H9 (cell line): ENCODE measurements around the gene COG6. TPM values are rescaled to one million over a fixed set of nuclear protein-coding genes. Genes with fewer than 3 reads are reported as not detected.

Experiments
- DNase-seq: peaks from one replicate; pipeline ENCODE4 v3.0.0-alpha.2; 2017
- H2AFZ ChIP-seq: one replicate; pipeline ENCODE4 v1.6.1; 2013; ENCODE audit warnings: mild to moderate bottlenecking, low read length, control low read depth, moderate library complexity
- H2AK5ac ChIP-seq: 2 replicates; pipeline ENCODE4 v1.6.1; 2013; ENCODE audit warnings: low read length, control low read depth, mixed read lengths; ENCODE audit not compliant: insufficient read length
- H2BK120ac ChIP-seq: one replicate; pipeline ENCODE4 v1.6.1; 2013; ENCODE audit warnings: low read depth, mild to moderate bottlenecking, low read length, control low read depth, inconsistent platforms; ENCODE audit not compliant: poor library complexity, severe bottlenecking
- H2BK12ac ChIP-seq: 2 replicates; pipeline ENCODE4 v1.6.1; 2013; ENCODE audit warnings: low read length, control low read depth, mixed read lengths, low read depth; ENCODE audit not compliant: insufficient read length
- H2BK15ac ChIP-seq: 2 replicates; pipeline ENCODE4 v1.6.1; 2013; ENCODE audit warnings: low read depth, low read length, control low read depth
- H2BK20ac ChIP-seq: one replicate; pipeline ENCODE4 v1.6.1; 2013; ENCODE audit warnings: low read depth, mild to moderate bottlenecking, low read length, control low read depth, inconsistent platforms; ENCODE audit not compliant: poor library complexity, severe bottlenecking
- H2BK5ac ChIP-seq: 2 replicates; pipeline ENCODE4 v1.6.1; 2013; ENCODE audit warnings: low read length, control low read depth, mixed read lengths; ENCODE audit not compliant: insufficient read length
- H3K14ac ChIP-seq: 2 replicates; pipeline ENCODE4 v1.6.1; 2013; ENCODE audit warnings: low read length, control low read depth; ENCODE audit not compliant: insufficient read depth
- H3K18ac ChIP-seq: 2 replicates; pipeline ENCODE4 v1.6.1; 2013; ENCODE audit warnings: low read depth, mild to moderate bottlenecking, mixed read lengths, low read length, control low read depth; ENCODE audit not compliant: insufficient read length
- H3K23ac ChIP-seq: 2 replicates; pipeline ENCODE4 v1.6.1; 2013; ENCODE audit warnings: low read length, control low read depth, mixed read lengths, low read depth; ENCODE audit not compliant: insufficient read length
- H3K23me2 ChIP-seq: 2 replicates; pipeline ENCODE4 v1.6.1; 2013; ENCODE audit warnings: low read depth, mild to moderate bottlenecking, mixed read lengths, low read length, control low read depth; ENCODE audit not compliant: insufficient read length, poor library complexity, severe bottlenecking
- H3K27ac ChIP-seq: 2 replicates; pipeline ENCODE4 v1.5.1; 2013; ENCODE audit warnings: low read length, control low read depth, mixed read lengths, low read depth; ENCODE audit not compliant: insufficient read length
- H3K27me3 ChIP-seq: 2 replicates; pipeline ENCODE4 v1.6.1; 2013; ENCODE audit warnings: low read length, control low read depth, inconsistent platforms; ENCODE audit not compliant: insufficient read depth
- H3K4ac ChIP-seq: 2 replicates; pipeline ENCODE4 v1.6.1; 2013; ENCODE audit warnings: low read depth, mild to moderate bottlenecking, control low read depth, inconsistent platforms, low read length, moderate library complexity
- H3K4me1 ChIP-seq: 2 replicates; pipeline ENCODE4 v1.6.1; 2013; ENCODE audit warnings: low read length, control low read depth, inconsistent platforms; ENCODE audit not compliant: insufficient read depth
- H3K4me2 ChIP-seq: 2 replicates; pipeline ENCODE4 v1.6.1; 2013; ENCODE audit warnings: low read length, control low read depth, mixed read lengths; ENCODE audit not compliant: insufficient read length, insufficient read depth
- H3K56ac ChIP-seq: 2 replicates; pipeline ENCODE4 v1.6.1; 2013; ENCODE audit warnings: low read depth, mild to moderate bottlenecking, mixed read lengths, low read length, control low read depth; ENCODE audit not compliant: insufficient read length
- H3K79me1 ChIP-seq: 2 replicates; pipeline ENCODE4 v1.6.1; 2013; ENCODE audit warnings: low read depth, mild to moderate bottlenecking, moderate library complexity, low read length, control low read depth, inconsistent platforms; ENCODE audit not compliant: insufficient read depth, poor library complexity, severe bottlenecking
- H3K79me2 ChIP-seq: 2 replicates; pipeline ENCODE4 v1.6.1; 2013; ENCODE audit warnings: low read length, control low read depth, inconsistent platforms; ENCODE audit not compliant: insufficient read depth
- H3K9ac ChIP-seq: 2 replicates; pipeline ENCODE4 v1.6.1; 2013; ENCODE audit warnings: low read length, control low read depth, mixed read lengths; ENCODE audit not compliant: insufficient read length; ENCODE audit errors: extremely low read depth
- H3K9me3 ChIP-seq: one replicate; pipeline ENCODE4 v1.6.1; 2013; ENCODE audit warnings: low read depth, low read length, inconsistent platforms; ENCODE audit not compliant: control insufficient read depth
- H3T11ph ChIP-seq: one replicate; pipeline ENCODE4 v1.6.1; 2013; ENCODE audit warnings: mild to moderate bottlenecking, low read length, control low read depth, inconsistent platforms
- H4K20me1 ChIP-seq: one replicate; pipeline ENCODE4 v1.6.1; 2013; ENCODE audit not compliant: control insufficient read depth, insufficient read length, insufficient read depth
- H4K5ac ChIP-seq: 2 replicates; pipeline ENCODE4 v1.6.1; 2013; ENCODE audit warnings: low read depth, mild to moderate bottlenecking, mixed read lengths, low read length, control low read depth; ENCODE audit not compliant: insufficient read length
- H4K8ac ChIP-seq: replicated peaks from 2 replicates; pipeline ENCODE4 v1.6.1; 2013; ENCODE audit warnings: low read length, control low read depth, mixed read lengths, low read depth; ENCODE audit not compliant: insufficient read length
- H4K91ac ChIP-seq: 2 replicates; pipeline ENCODE4 v1.6.1; 2013; ENCODE audit warnings: low read depth, mild to moderate bottlenecking, moderate library complexity, mixed read lengths, low read length, control low read depth; ENCODE audit not compliant: insufficient read length
- H3K27ac Mint-ChIP-seq, 3 experiments: 2 replicates in 2 of 3; 3 replicates in 1 of 3; pipeline ENCODE4 v1.8.0; 2020 to 2021; ENCODE audit warnings: mixed read lengths in 3 of 3, mild to moderate bottlenecking in 1 of 3, moderate library complexity in 1 of 3
- H3K27me3 Mint-ChIP-seq: 2 replicates; pipeline ENCODE4 v1.8.0; 2021; ENCODE audit warnings: low read depth, mild to moderate bottlenecking, moderate library complexity, mixed read lengths
- H3K36me3 Mint-ChIP-seq, 3 experiments: 2 replicates in 2 of 3; 3 replicates in 1 of 3; pipeline ENCODE4 v1.8.0; 2020 to 2021; ENCODE audit warnings: low read depth in 3 of 3, mixed read lengths in 3 of 3; ENCODE audit not compliant: insufficient read depth in 1 of 3
- H3K4me1 Mint-ChIP-seq, 2 experiments: 2 replicates each; pipeline ENCODE4 v1.8.0; 2020; ENCODE audit warnings: mixed read lengths in 2 of 2
- H3K4me3 Mint-ChIP-seq, 2 experiments: 2 replicates in 1 of 2; 3 replicates in 1 of 2; pipeline ENCODE4 v1.8.0; 2020 to 2021; ENCODE audit warnings: mild to moderate bottlenecking in 2 of 2, mixed read lengths in 2 of 2, moderate library complexity in 1 of 2
- H3K9me3 Mint-ChIP-seq, 2 experiments: 2 replicates in 1 of 2; 3 replicates in 1 of 2; pipeline ENCODE4 v1.8.0; 2020; ENCODE audit warnings: mild to moderate bottlenecking in 2 of 2, mixed read lengths in 2 of 2, moderate library complexity in 1 of 2
- CTCF ChIP-seq: fragments of 200-600 bp; sonication (generic); conservative IDR thresholded peaks from 3 replicates; pipeline ENCODE4 v1.8.0; 2021; ENCODE audit warnings: antibody characterized with exemption, mild to moderate bottlenecking
- WGBS: extraction: QIAGEN DNeasy Blood & Tissue Kit; methylation state at CpG from one replicate; pipeline ENCODE4 v1.1.7; 2013; ENCODE audit warnings: missing lambda C conversion rate, low lambda C conversion rate, mixed read lengths; ENCODE audit not compliant: insufficient read length; ENCODE audit errors: extremely low coverage; 5-methylcytosine and 5-hydroxymethylcytosine counted together
- total RNA-seq: library from RNA; stranded (reverse); gene quantifications from 2 replicates; pipeline ENCODE4 v1.2.1, GENCODE V29; 2021

Gene COG6
- total RNA-seq, 1 experiment from 2014 or later: 23.7 TPM

GRCh38 chr13:39760521-39760920 lies 105.1 kb downstream of the COG6 start:
- H3K14ac ChIP-seq: no peak overlapping the region
- no peak overlapping the region for H3K27ac ChIP-seq
- no peak overlapping the region for H4K8ac ChIP-seq
- H3K9me3 ChIP-seq: no peaks in the 10 kb centered on the region
- no peaks in the 10 kb centered on the region for H3K23me2 ChIP-seq
- Mint-ChIP-seq H3K36me3 (peaks cover 0 to 23% (median 2%) of the 10 kb centered on the region in 3 experiments; a peak in 2 of 7 replicates), H3K4me3 (no peak overlapping the region), H3K27ac (no peak overlapping the region), H3K4me1 (no peaks in the 10 kb centered on the region), H3K27me3 (no peaks in the 10 kb centered on the region), H3K9me3 (peaks cover 3 to 15% of the 10 kb centered on the region in 2 experiments; a peak in 3 of 5 replicates)
- H3K18ac ChIP-seq: no peak overlapping the region
- no peak overlapping the region for H3T11ph ChIP-seq
- no peak overlapping the region for H3K23ac ChIP-seq
- H2BK12ac ChIP-seq: no peak overlapping the region
- no peak overlapping the region for H2BK120ac ChIP-seq
- H4K5ac ChIP-seq: no peak overlapping the region
- no peak overlapping the region for H2BK15ac ChIP-seq
- WGBS: no CpG with 5 or more reads among the region's 1 CpG
- H3K9ac ChIP-seq: no peak overlapping the region
- H3K4me2 ChIP-seq: no peak overlapping the region
- no peaks in the 10 kb centered on the region for H4K20me1 ChIP-seq
- H4K91ac ChIP-seq: no peak overlapping the region
- H2BK5ac ChIP-seq: no peak overlapping the region
- H2AK5ac ChIP-seq: no peak overlapping the region
- no peak for DNase-seq
- TF ChIP-seq CTCF: no peak
- H2BK20ac ChIP-seq: no peak overlapping the region
- H3K4me1 ChIP-seq: no peaks in the 10 kb centered on the region
- H3K79me1 ChIP-seq: no peaks in the 10 kb centered on the region
- no peaks in the 10 kb centered on the region for H3K27me3 ChIP-seq
- no peak overlapping the region for H3K4ac ChIP-seq
- no peak overlapping the region for H3K56ac ChIP-seq
- no peaks in the 10 kb centered on the region for H3K79me2 ChIP-seq
- no peak overlapping the region for H2AFZ ChIP-seq
